Hepatocyte (in vitro differentiated cells): ENCODE measurements around the gene DNMT3A. TPM values are rescaled to one million over a fixed set of nuclear protein-coding genes. Genes with fewer than 3 reads are reported as not detected.

ENCODE experiments used
- DNase-seq: peaks from one replicate; pipeline ENCODE4 v3.0.0-alpha.2; 2016; ENCODE audit warnings: low spot score
- H2AFZ ChIP-seq: fragments of 200-600 bp; sonication (generic); 2 replicates; pipeline ENCODE4 v1.6.0; 2016; ENCODE audit warnings: antibody characterized with exemption, mild to moderate bottlenecking
- H3K27ac ChIP-seq: fragments of 200-600 bp; sonication (generic); 2 replicates; pipeline ENCODE4 v1.5.1; 2016; ENCODE audit warnings: mild to moderate bottlenecking
- H3K27me3 ChIP-seq: fragments of 200-600 bp; sonication (generic); 2 replicates; pipeline ENCODE4 v1.6.1; 2016
- H3K36me3 ChIP-seq: fragments of 200-600 bp; sonication (generic); replicated peaks from 2 replicates; pipeline ENCODE4 v1.5.1; 2016; ENCODE audit warnings: low read depth; ENCODE audit not compliant: insufficient read depth
- H3K4me1 ChIP-seq: fragments of 200-600 bp; sonication (generic); 2 replicates; pipeline ENCODE4 v1.5.1; 2016; ENCODE audit warnings: mild to moderate bottlenecking, moderate library complexity; ENCODE audit not compliant: insufficient read depth
- H3K4me2 ChIP-seq: fragments of 200-600 bp; sonication (generic); 2 replicates; pipeline ENCODE4 v1.6.0; 2016
- H3K4me3 ChIP-seq: fragments of 200-600 bp; sonication (generic); 2 replicates; pipeline ENCODE4 v1.5.1; 2016; ENCODE audit warnings: mild to moderate bottlenecking
- H3K79me2 ChIP-seq: fragments of 200-600 bp; sonication (generic); 2 replicates; pipeline ENCODE4 v1.6.0; 2017; ENCODE audit warnings: mild to moderate bottlenecking
- H3K9me2 ChIP-seq: fragments of 200-600 bp; sonication (generic); replicated peaks from 2 replicates; pipeline ENCODE4 v1.6.0; 2017; ENCODE audit warnings: mild to moderate bottlenecking; ENCODE audit not compliant: insufficient read depth
- H3K9me3 ChIP-seq: fragments of 200-600 bp; sonication (generic); 2 replicates; pipeline ENCODE4 v1.5.1; 2016; ENCODE audit warnings: low read depth, mild to moderate bottlenecking
- H4K20me1 ChIP-seq: fragments of 200-600 bp; sonication (generic); 2 replicates; pipeline ENCODE4 v1.6.0; 2016; ENCODE audit warnings: mild to moderate bottlenecking; ENCODE audit not compliant: insufficient read depth, poor library complexity, severe bottlenecking
- CTCF ChIP-seq: fragments of 200-600 bp; sonication (generic); IDR thresholded peaks from 2 replicates; pipeline ENCODE4 v1.5.1; 2016; ENCODE audit warnings: antibody characterized with exemption, mild to moderate bottlenecking; ENCODE audit not compliant: poor library complexity
- EZH2 ChIP-seq: fragments of 200-600 bp; sonication (generic); IDR thresholded peaks from 2 replicates; pipeline ENCODE4 v1.6.1; 2016; ENCODE audit warnings: antibody characterized with exemption, mild to moderate bottlenecking, borderline replicate concordance
- EZH2phosphoT487 ChIP-seq: fragments of 200-600 bp; sonication (generic); IDR thresholded peaks from one replicate; pipeline ENCODE4 v1.6.1; 2018; ENCODE audit warnings: antibody characterized with exemption, mild to moderate bottlenecking, low read depth, moderate library complexity; ENCODE audit not compliant: unreplicated experiment, severe bottlenecking
- WGBS: methylation state at CpG from one replicate; pipeline ENCODE4 v1.1.6; 2016; ENCODE audit warnings: low lambda C conversion rate; ENCODE audit errors: missing lambda C conversion rate; 5-methylcytosine and 5-hydroxymethylcytosine counted together
- polyA plus RNA-seq: library from polyadenylated mRNA; unstranded; fragments of >200 nt; fragmentation: Nextera tagmentation; extraction: Ambion mirVana; gene quantifications from 2 replicates; pipeline ENCODE4 v1.2.1, GENCODE V29; 2016
- total RNA-seq: library from RNA; depleted of rRNA; stranded (reverse); fragments of >200 nt; gene quantifications from 2 replicates; pipeline ENCODE4 v1.2.3, GENCODE V29; 2014

DNMT3A gene
- total and polyA plus RNA-seq, 2 experiments from 2014 or later, result 28.3 to 43.8 TPM

DNA sequence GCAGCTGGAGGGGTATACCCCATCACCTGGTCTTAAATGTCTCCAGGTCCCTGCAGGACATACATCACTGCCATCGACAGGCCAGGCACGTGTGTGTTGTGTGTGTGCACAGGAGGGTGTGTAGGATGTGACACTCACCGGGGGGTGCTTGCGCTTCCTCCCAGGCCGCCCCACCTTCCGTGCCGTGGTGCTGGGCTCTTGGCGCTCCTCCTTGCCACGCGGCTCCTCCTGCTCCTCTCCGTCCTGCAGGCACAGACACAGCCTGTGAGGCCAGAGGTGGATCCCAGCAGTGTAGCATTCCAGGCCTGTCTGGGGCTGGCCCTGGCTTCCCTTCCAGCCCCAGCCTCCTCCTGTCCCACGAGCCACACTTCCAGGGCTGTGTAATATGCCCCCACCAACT lies 41.7 kb downstream of the DNMT3A start:
- no peaks in the 10 kb centered on the region for H4K20me1 ChIP-seq

GRCh38 chr2:25298776-25299431 lies 42.8 kb downstream of the DNMT3A start:
- H3K9me2 ChIP-seq, result no peaks in the 10 kb centered on the region
- TF ChIP-seq EZH2 (no peak), CTCF (no peak), EZH2phosphoT487 (no peak)
- no peaks in the 10 kb centered on the region for H3K27me3 ChIP-seq
- no peaks in the 10 kb centered on the region for H3K4me1 ChIP-seq
- no peaks in the 10 kb centered on the region for H3K9me3 ChIP-seq
- 87% methylated on average over 7 of the region's 7 CpGs for WGBS
- H4K20me1 ChIP-seq, result no peaks in the 10 kb centered on the region
- H3K79me2 ChIP-seq, result peaks cover 3% of the 10 kb centered on the region
- no peak overlapping the region for H3K4me2 ChIP-seq
- H3K27ac ChIP-seq, result no peak overlapping the region
- no peak for DNase-seq
- no peak overlapping the region for H2AFZ ChIP-seq
- no peak overlapping the region for H3K4me3 ChIP-seq
- H3K36me3 ChIP-seq, result no peaks in the 10 kb centered on the region

More for the DNA sequence above, 41.7 kb downstream of the DNMT3A start:
- Histone ChIP-seq H3K9me2 (no peaks in the 10 kb centered on the region), H3K36me3 (no peaks in the 10 kb centered on the region), H3K79me2 (peaks cover 4% of the 10 kb centered on the region), H3K27me3 (no peaks in the 10 kb centered on the region), H2AFZ (no peak overlapping the region), H3K27ac (no peak overlapping the region), H3K4me2 (no peak overlapping the region), H3K9me3 (no peaks in the 10 kb centered on the region), H3K4me1 (peaks cover 5% of the 10 kb centered on the region), H3K4me3 (no peak overlapping the region)
- TF ChIP-seq EZH2 (no peak), CTCF (no peak), EZH2phosphoT487 (no peak)
- WGBS, result 92% methylated on average over 12 of the region's 12 CpGs
- no peak for DNase-seq

DNA sequence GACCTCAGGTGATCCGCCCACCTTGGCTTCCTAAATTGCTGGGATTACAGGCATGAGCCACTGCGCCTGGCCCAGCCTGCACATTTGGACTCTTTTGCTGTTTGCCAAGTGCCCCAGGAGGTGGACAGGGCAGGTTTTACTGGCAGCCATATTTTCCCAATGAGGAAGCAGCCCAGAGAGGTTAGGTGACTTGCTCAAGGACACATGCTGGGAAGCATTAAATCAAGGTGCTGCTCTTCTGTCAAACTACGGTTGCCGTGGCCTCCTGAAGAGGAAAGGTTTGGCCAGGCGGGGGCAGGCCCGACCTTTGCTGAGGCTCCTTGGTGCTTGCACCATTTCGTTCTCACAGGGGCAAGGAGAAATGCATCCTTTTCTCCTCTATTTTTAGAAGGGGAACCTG lies 44.0 kb downstream of the DNMT3A start:
- Histone ChIP-seq H3K27me3 (no peaks in the 10 kb centered on the region), H3K4me2 (no peak overlapping the region), H4K20me1 (no peaks in the 10 kb centered on the region), H2AFZ (no peak overlapping the region), H3K27ac (no peak overlapping the region), H3K79me2 (no peaks in the 10 kb centered on the region), H3K9me3 (no peaks in the 10 kb centered on the region), H3K9me2 (no peaks in the 10 kb centered on the region), H3K36me3 (no peaks in the 10 kb centered on the region), H3K4me1 (no peaks in the 10 kb centered on the region), H3K4me3 (no peak overlapping the region)
- TF ChIP-seq EZH2 (no peak), EZH2phosphoT487 (no peak), CTCF (no peak)
- DNase-seq, result no peak
- WGBS, result 79% methylated on average over 7 of the region's 7 CpGs
